LoVo (cell line): ENCODE results near the gene GOLGB1.
"Not testable (repeated sequence)": the region's sequence is repeated elsewhere in the genome, so short reads cannot be mapped to it uniquely, and the experiment has no call there.

ENCODE experiments used
- DNase-seq: peaks from one replicate; pipeline ENCODE4 v3.0.0-alpha.2; 2016; ENCODE audit warnings: low spot score

Gene GOLGB1, protein sequence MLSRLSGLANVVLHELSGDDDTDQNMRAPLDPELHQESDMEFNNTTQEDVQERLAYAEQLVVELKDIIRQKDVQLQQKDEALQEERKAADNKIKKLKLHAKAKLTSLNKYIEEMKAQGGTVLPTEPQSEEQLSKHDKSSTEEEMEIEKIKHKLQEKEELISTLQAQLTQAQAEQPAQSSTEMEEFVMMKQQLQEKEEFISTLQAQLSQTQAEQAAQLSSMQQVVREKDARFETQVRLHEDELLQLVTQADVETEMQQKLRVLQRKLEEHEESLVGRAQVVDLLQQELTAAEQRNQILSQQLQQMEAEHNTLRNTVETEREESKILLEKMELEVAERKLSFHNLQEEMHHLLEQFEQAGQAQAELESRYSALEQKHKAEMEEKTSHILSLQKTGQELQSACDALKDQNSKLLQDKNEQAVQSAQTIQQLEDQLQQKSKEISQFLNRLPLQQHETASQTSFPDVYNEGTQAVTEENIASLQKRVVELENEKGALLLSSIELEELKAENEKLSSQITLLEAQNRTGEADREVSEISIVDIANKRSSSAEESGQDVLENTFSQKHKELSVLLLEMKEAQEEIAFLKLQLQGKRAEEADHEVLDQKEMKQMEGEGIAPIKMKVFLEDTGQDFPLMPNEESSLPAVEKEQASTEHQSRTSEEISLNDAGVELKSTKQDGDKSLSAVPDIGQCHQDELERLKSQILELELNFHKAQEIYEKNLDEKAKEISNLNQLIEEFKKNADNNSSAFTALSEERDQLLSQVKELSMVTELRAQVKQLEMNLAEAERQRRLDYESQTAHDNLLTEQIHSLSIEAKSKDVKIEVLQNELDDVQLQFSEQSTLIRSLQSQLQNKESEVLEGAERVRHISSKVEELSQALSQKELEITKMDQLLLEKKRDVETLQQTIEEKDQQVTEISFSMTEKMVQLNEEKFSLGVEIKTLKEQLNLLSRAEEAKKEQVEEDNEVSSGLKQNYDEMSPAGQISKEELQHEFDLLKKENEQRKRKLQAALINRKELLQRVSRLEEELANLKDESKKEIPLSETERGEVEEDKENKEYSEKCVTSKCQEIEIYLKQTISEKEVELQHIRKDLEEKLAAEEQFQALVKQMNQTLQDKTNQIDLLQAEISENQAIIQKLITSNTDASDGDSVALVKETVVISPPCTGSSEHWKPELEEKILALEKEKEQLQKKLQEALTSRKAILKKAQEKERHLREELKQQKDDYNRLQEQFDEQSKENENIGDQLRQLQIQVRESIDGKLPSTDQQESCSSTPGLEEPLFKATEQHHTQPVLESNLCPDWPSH (N-terminal part only)

DNA sequence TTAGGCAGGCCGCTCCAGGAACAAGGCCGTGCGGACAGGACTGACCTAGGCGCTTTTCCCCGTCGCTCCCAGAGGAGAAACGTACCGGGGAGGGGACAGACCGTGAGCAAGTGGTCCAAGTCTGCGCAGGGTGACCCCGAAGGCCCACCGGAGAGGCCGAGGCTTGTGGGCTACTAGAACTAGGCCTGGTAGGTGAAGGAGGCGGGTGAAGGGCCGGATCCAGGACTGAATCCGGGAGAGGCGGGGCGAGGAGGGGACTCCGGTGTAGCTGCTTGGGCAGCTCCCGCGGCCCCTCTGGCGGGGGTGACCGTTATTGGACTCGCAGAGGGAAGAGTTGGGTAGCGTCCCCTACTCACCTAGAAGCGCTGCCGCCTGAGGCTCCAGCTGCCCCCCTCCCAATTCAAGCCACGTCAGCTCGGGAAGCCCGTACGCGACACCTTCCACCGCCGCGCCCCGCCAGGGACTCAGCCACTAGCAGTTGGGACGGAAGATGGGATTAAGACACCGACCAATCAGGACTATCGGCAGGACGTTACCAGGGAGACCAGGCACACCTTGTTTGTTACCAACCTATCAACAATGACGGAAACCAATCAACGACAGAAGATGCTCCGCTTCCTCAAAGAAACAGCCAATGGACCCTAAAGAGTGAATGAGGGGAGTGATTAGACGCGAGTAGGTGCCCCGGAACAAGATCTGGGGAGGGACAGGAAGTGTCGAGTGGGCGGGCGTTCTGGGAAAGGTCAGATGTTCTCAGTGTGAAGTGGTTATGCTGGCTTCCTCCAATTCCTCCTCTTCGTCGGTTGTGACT, at the start of gene GOLGB1:
Gene GOLGB1, minus strand, starts transcription at position 466 of the 811 bp plus-strand sequence. CDS start 18,770 bp downstream, outside the sequence.
- peak; percentile 97 for DNase-seq

DNA sequence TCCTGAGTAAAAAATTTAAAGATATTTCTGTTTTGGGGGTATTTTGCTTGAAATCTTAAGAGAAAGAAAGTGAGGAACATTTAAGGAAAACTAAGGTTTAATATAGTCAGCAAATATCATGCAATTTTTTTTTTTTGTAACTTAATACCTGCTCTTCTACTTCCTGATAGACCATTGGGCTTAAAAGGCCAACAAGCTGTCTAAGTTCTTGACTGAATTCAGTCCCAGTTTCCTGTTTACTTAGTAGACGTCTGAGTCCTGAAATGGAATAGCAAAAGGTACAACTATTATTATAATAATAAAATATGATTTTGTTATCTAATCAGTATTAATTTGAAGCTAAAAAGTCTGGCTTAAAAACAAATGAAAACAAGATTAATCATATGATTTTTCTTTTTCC, 47.4 kb upstream of the GOLGB1 start:
- DNase-seq = no peak

DNA sequence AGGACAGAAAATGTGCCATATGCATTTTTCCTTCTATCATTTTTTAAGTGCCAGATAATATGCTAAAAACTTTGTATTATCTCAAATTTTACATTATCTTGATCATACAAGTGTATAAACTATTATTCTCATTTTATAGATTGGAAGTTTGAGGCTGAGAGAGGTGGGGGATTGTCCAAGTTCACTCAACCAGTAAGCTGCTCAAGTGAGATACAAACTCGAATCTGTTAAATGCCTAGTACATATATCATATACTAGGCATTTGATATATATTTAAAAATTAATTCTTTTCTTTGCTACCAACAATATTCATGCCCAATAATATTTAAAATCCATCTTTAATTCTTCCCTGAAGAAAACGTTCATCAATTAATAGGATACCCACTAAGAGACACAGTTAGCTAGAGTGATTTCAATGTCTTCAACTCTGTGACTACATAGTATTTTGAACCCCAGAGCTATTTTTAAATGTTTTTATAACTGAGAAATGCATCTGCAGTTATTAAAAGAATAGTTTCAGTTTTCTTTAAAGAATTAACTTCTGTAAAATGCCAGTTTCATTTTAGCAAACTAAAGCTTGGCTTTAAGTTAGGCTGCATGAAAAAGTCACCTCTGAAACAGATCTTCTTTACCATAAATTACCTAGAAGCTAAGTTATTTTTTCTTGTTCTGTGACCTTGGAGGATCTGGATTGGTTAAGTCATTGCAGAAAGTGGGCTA, 44.9 kb upstream of the GOLGB1 start:
- DNase-seq = no peak

DNA sequence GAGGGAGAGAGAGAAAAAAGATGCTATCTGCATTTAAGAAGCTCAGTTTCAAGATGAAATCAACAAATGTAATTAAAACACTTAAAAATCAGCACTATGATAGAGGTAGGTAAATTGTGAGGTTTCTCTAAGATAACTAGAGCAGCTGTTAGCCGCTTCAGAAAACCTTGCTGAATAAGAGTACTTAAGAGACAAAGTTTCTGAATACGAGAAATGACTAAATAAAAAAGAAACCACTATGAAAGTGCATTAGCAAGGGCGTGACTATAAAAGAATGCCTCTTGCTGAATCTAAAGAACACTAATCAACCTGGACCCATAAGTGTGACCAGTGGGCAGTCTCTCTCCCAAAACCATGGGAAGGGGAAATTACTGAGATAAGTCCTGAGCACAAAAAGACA, 43.5 kb upstream of the GOLGB1 start:
- DNase-seq = no peak

DNA sequence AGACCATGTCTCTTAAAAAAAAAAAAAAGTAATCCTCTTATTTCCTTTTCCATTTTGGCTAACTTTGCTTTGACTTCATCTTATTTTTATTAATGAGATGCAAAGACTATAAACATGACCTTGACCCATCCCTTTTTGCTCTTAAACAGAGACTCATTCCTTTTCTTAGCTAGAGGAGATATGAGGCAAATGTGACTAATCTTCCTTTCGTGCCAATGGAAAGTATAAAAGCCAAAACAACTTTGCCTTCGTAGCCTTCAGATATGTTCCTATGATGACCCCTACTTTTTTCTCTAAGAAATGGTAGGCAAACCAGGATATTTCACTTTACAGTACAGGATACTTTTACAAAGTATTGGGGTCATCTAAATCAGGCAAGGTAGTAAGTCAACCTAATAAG, 36.9 kb upstream of the GOLGB1 start:
- no peak for DNase-seq

DNA sequence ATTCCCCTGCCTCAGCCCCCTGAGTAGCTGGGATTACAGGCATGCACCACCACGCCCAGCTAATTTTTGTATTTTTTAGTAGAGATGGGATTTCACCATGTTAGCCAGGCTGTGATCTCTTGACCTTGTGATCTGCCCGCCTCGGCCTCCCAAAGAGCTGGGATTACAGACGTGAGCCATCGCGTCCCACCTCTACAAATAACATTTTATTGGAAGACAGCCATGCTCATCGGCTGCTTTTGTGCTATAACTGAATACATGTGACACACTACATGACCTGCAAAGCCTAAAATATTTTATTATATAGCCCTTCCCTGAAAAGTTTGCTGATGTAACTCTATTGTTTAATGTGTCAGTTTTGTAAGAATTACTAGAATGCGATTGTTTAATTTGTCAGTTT, 33.2 kb upstream of the GOLGB1 start:
- DNase-seq = not testable (repeated sequence)

DNA sequence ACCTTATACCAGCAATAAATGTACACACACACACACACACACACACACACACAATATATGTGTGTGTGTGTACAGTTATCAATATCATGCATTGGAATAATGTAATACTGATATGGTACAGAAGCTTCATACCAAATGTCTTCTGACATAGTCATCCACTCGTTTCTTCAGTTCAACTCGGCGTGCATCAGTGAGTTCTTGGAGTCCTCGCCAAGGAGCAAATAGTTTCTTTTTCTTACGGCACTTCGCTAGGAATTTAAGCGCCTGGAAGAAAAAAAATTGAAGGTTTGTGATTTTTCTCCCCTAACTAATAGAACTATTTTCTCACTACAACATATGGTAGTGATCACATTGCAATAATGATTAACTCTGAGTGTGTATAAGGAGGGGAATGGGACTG, 32.1 kb upstream of the GOLGB1 start:
- no peak for DNase-seq

DNA sequence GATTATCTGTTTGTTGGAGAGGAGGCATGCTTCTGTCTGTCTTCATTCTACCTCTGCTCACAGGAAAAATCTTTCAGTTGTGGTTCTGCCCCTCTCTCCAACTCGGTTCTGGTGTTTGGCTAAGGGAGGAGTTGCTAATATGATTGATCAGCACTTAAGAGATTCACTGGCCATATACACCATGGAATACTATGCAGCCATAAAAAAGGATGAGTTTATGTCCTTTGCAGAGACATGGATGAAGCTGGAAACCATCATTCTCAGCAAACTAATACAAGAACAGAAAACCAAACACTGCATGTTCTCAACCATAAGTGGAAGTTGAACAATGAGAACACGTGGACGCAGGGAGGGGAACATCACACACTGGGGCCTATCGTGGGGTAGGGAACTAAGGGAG, 25.6 kb upstream of the GOLGB1 start:
- not testable (repeated sequence) for DNase-seq

DNA sequence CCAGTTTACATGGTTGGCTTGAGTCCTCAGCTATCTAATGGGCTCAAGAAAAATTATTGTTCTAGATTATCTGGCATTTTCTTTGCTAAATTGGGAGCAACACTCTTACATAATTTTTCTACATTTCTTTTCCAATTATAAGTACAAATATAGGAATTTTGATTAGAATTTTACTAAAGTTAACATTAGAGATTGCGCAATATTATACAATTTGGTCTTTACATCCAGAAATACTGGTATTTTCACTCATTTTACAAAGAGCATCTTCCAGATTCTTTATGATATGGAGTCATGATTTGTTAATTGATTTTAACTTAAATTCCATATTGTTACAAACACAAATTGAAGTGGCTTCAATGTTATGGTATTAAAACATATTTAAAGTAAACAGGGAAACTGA, 19.7 kb upstream of the GOLGB1 start:
- no peak for DNase-seq

DNA sequence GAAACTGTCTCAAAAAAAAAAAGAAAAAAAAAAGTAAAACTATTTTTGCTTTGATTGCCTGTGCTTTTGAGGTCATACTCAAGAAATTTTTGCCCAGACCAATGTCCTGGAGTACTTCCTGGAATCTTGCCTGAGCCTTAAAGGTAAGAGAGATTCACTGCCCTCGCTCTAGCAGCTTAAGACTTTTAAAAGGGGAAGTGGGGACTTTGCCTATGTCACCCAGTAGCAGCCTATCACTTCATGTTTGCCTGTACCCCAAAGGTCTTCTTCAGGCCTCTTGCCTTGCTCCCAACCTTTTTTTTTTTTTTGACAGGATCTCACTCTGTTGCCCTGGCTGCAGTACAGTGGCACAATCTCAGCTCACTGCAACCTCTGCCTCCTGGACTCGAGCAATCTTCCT, 18.9 kb upstream of the GOLGB1 start:
- DNase-seq = no peak

DNA sequence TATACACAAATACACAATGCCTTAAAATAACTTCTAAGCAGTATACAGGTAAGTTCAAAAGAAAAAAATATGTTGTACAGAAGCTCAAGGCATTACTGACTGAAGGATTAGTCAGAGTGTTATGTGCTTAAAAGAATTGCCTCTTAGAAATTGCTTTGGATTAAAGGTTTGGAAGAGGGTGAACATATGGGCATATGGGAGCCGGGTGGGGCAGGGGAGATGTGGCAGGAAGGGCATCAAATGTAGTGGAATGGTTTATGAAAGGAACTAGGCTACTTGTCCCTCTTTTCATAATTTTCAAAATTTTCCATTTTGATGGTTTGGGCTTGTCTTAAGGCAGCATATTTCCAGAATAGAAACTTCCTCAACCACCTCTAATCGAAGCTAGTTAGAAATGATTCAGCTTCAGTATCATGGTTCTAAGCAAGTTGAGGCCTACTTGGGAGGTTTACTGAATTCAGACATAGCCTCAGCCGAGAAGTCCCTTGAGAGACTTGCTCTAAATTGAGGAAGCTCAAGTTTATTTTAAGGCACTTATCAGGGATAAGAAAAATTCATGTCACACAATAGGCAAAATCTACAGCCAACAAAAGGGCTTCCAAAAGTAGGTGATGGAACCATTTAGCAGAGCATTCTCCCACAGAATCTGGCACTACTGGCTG, 10.1 kb upstream of the GOLGB1 start:
- no peak for DNase-seq

DNA sequence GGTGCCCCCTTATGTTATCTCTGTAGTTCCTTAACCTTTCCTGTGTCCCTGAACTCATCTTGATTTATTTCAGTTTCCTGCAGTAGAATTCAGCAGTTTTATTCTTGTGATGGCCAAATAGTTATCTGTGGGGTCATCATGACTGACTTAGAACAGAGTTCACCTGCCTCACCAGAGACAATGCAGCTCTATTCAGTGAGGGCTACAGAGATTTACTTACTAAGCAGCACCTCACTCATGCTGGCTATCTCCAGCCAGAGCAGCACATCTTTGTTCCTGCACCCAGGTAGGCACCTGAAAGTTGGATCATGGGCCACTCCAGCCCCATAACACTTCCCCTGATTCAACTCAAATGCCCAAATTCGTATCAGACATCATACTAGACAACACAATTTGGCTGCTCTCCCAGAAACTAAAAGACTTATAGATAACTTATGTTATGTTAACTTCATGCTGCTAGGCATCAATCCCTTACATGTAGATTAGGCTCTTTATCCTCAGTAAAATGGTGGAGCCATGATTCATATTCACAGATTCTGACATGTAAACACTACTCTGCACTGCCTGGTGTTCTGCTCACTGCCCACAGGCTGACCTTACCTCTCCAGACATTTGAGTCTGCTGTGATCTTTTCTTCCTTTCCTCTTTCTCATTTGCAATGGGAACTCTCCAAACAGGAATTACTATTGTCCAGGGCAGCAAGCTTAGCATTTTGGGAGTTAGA, 9.3 kb upstream of the GOLGB1 start:
- DNase-seq = no peak

DNA sequence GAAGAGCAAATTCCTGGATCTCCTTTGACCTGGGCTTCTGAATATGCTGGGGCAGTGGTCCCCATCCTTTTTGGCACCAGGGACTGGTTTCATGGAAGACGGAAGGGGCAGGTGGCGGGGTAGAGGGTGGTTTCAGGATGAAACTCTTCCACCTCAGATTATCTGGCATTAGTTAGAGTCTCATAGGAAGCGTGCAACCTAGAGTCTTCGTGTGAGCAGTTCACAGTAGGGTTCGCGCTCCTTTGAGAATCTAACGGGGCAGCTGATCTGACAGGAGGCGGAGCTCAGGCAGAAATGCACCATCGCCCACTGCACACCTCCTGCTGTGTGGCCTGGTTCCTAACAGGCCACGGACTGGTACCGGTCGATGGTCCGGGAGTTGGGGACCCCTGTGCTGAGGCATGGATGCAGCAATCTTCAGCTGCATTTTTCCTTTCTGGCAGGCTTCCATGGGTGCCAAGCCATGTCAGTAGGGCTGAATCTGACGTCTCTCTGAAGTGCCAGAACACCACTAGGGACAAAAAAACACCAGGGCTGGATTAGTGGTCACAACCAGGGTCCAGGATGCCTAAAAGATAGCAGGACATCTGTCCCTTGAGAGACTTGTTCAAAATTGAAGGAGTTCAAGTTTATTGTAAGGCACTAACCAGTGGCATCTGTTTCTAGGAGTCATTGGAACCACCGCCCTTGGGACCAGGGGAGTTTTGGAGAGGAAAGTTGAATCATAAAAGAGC, 8.4 kb upstream of the GOLGB1 start:
- DNase-seq = no peak

DNA sequence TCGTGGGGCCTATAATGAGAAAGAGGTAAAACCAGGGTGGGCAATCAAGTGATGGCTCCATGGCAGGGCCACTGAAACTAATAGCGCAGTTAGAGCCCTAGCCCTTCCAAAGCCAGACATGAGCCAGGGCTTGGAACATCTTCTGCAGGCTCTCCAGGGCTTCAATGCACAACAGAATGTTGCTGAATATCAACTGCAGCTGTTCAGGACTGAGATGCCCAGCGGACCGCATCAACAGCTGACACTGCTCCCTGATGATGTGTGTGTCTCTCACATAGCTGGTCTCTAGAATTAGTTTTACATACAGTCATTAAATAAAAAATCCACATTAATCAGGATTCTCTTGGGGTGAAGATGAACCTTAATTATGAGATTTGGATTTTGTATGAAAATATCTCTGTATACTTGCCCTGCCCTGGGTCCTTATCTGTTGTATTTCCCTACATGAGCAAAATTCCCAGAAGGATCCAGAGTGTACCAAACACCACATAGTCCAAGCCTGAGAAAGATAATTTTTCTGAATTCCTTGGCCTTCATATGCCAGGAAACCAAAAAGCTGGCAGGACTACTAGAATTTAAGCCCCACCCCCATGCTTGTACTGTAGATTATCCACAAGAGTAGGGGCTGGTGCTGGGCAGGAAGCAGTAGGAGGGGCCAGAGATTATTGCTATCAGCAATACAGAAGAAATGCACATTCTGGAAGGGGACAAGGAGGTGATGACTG, 7.7 kb upstream of the GOLGB1 start:
- DNase-seq = no peak

DNA sequence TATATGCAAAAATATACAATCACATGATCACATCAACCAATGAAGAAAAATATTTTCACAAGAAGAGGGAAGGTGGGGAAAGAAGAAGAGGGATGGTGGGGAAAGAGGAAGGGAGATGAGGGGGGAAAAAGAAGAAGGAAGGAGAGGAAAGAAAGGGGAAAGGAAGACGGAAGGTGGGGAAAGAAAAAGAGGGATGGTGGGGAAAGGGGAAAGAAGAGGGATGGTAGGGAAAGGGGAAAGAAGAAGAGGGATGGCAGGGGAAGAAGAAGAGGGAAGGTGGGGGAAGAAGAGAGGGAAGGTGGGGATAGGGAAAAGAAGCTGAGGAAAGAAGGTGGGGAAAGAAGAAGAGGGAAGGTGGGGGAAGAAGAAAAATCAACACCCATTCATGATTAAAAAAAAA, 3.2 kb upstream of the GOLGB1 start:
- no peak for DNase-seq

DNA sequence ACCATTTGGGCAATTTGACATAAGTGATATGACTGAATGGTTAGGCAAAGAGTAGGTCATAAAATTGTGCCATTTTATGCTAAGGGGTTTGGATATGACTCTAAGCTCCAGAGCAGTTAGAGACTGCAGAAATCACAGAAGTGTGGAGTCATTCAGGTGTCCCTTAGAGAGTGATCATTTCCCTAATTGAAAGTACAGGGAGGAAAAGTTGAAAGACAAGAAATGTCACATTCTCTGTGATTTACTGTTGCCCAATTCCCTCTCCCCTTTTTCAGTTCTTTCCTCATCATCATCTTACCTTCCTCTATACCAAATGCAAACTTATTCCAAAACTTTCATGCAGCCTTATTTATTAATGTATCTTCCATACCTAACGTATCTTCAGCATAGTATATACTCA, 2.7 kb upstream of the GOLGB1 start:
- no peak for DNase-seq

DNA sequence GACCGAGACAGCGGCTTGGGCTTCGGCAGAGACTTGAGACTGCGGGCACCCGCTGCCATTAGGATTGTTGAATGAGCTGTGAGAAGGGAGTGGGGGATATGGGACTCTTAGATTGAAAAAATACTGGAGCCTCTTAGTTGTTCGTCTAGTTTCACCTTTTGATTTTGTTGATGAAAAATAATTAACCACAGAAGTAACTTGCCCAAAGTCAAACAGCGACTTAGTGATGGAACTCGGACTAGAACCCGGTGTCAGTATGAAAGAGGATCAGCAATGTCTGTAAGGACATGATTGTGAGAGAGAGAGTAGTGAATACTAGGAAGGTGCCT, 510 bp upstream of the GOLGB1 start:
- DNase-seq = no peak

DNA sequence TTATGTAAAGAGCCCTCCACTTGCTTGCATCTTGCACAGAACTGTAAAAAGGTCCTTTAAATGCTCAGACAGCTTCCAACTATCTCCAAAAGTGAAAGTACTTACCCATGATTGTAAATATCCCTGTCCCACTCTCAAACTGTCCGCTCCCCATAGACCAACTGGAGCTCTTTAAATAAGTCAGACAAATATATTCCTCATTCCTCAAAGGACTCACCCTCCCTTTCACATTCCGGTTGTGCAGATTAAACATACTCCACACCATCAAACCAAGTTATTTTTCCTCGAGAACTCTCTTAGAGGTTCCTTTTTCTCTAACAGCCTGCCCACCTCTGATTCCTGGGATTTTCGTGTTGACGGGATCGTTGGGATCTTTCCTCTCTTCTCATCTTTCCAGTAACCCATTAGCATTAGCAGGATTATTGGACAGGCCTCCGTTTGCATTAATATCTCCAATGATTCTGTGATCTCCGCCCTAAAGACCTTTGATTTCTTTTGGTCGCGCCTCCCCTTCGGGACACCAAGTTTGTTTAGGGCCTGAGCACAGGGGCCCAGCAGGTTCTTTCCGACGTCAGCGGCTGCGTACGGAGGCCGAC, 763 bp downstream of the GOLGB1 start:
- peak; percentile 53 for DNase-seq
